GM18508 (cell line): Measurements from ENCODE around the gene TMC4.
"Not testable (repeated sequence)": the region's sequence is repeated elsewhere in the genome, so short reads cannot be mapped to it uniquely, and the experiment has no call there.

Experiments used
- ATAC-seq: cut with Tn5 transposase; IDR thresholded peaks from one replicate; pipeline ENCODE4 v1.9.1; 2021; ENCODE audit warnings: moderate number of reproducible peaks; ENCODE audit not compliant: insufficient read depth, unreplicated experiment

TMC4 gene

DNA sequence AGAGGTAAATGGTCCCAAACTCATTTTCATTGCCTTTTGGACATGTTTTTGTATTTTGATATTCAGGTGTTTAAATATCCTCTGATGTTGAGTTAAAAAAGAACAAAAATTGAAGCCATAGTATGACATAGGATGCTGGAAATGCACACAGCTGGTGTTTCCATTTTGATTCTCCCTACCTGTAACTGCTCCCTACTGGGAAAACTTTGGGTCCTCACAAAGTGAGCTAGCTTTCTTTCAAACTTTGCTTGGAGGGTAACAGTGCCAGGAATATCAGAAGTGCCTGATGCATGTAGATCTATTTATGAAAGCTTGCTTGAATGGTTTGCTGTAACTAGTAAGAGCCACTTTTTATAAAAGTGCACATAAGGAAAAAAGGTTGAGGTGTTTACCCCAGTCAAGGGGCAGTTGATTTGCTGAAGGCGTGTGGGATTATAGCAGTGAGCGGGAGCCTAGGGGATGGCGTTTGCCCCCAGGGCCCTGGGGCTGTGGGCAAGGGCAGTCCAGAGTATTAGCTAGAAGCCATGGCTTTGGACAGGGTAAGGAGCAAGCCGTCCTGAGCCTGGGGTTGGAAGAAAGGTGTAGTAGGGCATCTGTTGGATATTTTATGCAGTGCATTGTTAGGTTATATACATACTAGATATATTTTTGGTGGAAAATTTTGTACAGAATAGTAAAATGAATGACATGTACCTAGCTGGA lies 32.0 kb upstream of the TMC4 start:
- ATAC-seq = no peak

DNA sequence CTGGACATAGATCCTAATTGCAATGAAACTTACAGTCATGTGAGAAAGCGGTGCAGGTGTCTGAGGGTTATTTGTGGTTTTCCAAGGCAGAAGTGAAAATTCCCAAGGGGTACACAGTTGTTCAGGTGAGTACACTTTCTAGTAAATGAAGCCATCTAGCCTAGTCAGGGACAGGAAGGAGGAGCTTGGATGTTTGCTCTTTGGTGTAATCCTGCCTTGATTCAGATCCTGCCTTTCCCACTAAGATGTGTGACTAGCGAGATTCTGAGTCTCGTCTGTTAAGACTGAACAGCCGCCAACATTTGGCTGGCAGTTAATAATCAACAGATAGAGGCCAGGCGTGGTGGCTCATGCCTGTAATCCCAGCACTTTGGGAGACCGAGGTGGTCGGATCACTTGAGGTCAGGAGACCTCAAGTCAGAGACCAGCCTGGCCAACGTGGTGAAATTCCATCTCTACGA lies 30.2 kb upstream of the TMC4 start:
- no peak for ATAC-seq

- ATAC-seq = no peak
Observed at GRCh38 chr19:54201980-54202379, 29.0 kb upstream of the TMC4 start.

- peak; percentile 5 for ATAC-seq
Observed at GRCh38 chr19:54201172-54201701, 28.3 kb upstream of the TMC4 start.

DNA sequence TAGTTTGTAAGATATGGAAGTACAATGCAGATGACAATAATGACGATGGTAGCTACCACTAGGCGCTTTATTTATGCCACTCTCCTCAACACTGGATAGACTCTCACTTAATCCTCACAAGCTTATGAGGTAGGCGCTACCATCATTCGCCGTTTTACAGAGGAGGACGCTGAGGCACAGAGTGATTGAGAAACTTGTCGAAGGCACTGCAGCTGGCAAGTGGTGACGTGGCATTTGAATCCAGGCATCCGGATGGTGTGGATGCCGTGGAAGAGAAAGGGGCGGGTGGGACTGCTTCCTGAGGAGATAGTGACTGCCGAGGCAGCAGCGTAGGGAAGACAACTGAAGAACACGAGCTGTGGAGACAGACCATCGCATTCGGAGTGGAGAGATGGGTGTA lies 26.4 kb upstream of the TMC4 start:
- ATAC-seq = no peak

GRCh38 chr19:54197121-54197520 lies 24.2 kb upstream of the TMC4 start:
- no peak for ATAC-seq

DNA sequence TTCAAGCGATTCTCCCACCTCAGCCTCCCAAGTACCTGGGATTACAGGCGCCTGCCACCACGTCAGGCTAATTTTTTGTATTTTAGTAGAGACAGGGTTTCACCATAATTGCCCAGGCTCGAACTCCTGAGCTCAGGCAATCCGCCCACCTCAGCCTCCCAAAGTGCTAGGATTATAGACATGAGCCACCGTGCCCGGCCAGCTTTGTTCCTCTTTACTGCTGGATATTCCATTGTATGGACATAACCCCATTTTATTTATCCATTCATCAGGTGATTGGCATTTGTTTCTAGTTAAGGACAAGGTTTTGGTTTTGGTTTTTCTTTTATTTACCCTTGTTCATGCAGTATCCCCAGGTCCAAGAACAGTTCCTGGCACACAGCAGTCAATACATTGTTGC lies 23.6 kb upstream of the TMC4 start:
- ATAC-seq = no peak

DNA sequence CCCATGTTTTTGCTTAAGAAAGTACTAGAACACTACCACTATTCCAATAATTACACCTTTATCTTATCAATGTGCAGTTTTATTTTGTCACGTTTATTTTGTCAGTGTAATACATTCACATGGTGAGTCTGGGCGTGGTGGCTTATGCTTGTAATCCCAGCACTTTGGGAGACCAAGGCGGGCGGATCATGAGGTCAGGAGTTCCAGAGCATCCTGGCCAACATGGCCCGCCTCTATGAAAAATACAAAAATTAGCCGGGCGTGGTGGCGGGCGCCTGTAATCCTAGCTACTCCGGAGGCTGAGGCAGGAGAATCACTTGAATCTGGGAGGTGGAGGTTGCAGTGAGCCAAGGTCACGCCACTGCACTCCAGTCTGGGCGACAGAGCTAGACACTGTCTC lies 21.5 kb upstream of the TMC4 start:
- ATAC-seq = not testable (repeated sequence)

DNA sequence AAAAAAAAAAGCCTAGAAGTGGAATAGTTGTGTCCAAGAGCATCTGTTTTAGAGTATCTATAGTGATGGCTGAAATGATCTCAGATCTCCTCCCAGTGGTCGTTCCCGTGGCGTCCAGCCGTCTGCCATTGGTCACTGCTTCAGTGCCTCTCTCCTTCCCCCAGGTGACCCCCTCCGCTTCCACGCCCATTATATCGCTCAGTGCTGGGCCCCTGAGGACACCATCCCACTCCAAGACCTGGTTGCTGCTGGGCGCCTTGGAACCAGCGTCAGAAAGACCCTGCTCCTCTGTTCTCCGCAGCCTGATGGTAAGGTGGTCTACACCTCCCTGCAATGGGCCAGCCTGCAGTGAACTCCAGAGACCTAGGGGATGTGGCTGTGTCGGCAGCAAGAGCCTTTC lies 20.1 kb upstream of the TMC4 start:
- no peak for ATAC-seq

DNA sequence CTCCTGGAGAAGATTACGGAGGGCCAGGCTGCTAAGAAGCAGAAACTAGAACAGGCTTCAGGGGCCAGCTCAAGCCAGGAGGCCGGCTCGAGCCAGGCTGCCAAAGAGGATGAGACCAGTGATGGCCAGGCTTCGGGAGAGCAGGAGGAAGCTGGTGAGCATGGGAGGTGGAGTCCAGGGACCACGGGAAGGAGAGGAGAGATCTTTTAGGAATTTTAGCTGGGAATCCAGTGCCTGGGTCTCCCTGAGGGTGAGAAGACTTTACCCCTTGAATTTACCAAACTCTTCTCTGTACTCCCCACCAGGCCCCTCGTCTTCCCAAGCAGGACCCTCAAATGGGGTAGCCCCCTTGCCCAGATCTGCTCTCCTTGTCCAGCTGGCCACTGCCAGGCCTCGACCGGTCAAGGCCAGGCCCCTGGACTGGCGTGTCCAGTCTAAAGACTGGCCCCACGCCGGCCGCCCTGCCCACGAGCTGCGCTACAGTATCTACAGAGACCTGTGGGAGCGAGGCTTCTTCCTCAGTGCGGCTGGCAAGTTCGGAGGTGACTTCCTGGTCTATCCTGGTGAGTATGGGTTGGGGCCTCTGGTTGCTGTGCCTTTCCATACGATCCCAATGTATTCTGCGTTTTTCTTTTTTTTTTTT lies 19.0 kb upstream of the TMC4 start:
- ATAC-seq = no peak

GRCh38 chr19:54191011-54191810 lies 18.3 kb upstream of the TMC4 start, which contains the start of gene TSEN34:
Gene TSEN34, plus strand, starts transcription at chr19:54191308. Its CDS starts 57 bp downstream, at chr19:54191365.
- ATAC-seq = peak; percentile 5

GRCh38 chr19:54190503-54191010 lies 17.6 kb upstream of the TMC4 start:
- peak; percentile 31 for ATAC-seq

- ATAC-seq = peak; percentile 47
Observed at GRCh38 chr19:54189735-54190502, 17.0 kb upstream of the TMC4 start.

- ATAC-seq = peak; percentile 1
Observed at GRCh38 chr19:54189145-54189734, 16.3 kb upstream of the TMC4 start, which contains the start of gene MBOAT7. Gene MBOAT7, minus strand, starts transcription at chr19:54189580. Its CDS starts 1,072 bp downstream, at chr19:54188508.

DNA sequence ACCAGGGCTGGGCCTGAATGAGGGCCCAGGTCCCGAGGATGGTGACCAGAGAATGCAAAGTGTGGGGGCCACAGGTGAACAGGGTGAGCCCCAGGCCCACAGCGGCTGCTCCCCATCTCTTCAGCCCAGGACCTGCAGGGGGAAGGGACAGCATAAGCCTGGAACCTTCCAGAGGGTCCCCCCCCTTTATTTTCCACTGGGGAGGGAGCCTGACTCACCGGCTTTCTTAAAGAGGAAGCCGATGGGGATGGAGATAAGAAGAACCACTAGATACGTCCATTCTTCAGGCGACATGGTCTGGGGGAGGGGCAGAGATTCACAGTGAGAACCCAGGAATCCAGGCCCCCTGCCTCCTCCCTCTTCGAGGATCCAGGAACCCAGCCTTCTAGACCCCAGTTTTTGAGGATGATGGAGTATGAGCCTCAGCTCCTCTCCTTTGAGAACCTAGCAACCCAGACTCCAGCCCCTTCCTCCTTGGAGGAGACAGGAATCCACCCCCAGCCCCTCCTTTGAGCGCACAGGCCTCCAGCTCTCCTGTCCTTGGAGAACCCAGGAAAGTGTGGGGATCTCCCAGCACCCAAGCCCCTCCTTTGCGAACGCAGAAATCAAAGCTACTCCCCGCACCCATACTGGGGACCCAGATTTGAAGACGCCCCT lies 15.4 kb upstream of the TMC4 start:
- ATAC-seq = no peak

- no peak for ATAC-seq
Observed at GRCh38 chr19:54186934-54187381, 14.0 kb upstream of the TMC4 start.

GRCh38 chr19:54186351-54186750 lies 13.4 kb upstream of the TMC4 start:
- no peak for ATAC-seq

GRCh38 chr19:54183431-54183830 lies 10.5 kb upstream of the TMC4 start:
- no peak for ATAC-seq

DNA sequence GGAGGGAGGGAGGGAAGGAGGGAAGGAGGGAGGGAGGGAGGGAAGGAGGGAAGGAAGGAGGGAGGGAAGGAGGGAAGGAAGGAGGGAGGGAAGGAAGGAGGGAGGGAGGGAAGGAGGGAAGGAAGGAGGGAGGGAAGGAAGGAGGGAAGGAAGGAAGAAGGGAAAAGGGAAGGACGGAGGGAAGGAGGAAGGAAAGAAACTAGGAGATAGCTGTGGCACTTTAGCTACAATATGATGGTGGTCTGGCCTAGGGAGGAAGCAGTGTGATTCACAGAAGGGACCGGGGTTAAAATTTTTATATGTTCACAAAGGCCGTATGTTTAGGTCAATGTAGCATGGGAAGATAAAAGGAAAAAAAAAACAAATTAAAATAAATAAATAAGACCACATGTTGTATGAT lies 8.9 kb upstream of the TMC4 start:
- not testable (repeated sequence) for ATAC-seq
